Epithelial cell of esophagus (primary cell): ENCODE data around the gene ACTN1.

Experiments used
- DNase-seq: peaks from one replicate; pipeline ENCODE4 v3.0.0; 2010; ENCODE audit warnings: low read depth
- H3K4me3 ChIP-seq: 2 replicates; pipeline ENCODE4 v1.5.1; 2011; ENCODE audit warnings: mild to moderate bottlenecking, low read length, control low read depth
- CTCF ChIP-seq: IDR thresholded peaks from 2 replicates; pipeline ENCODE4 v1.5.1; 2011; ENCODE audit warnings: low read depth, mild to moderate bottlenecking, low read length, control low read depth, inconsistent platforms; ENCODE audit not compliant: insufficient read depth; ENCODE audit errors: missing control alignments

The ACTN1 gene

GRCh38 chr14:68926236-68926635 lies 52.9 kb downstream of the ACTN1 start:
- peak; percentile 50 for DNase-seq
- peak; percentile 59 for TF ChIP-seq CTCF
- no peak overlapping the region for H3K4me3 ChIP-seq

- H3K4me3 ChIP-seq, result no peak overlapping the region
- no peak for TF ChIP-seq CTCF
- no peak for DNase-seq
These were observed 53.7 kb downstream of the ACTN1 start for GRCh38 chr14:68925373-68925772.

GRCh38 chr14:68924186-68925158 lies 54.6 kb downstream of the ACTN1 start:
- no peak for TF ChIP-seq CTCF
- H3K4me3 ChIP-seq, result no peak overlapping the region
- peak; percentile 27 for DNase-seq

- no peak for DNase-seq
- H3K4me3 ChIP-seq, result no peak overlapping the region
- no peak for TF ChIP-seq CTCF
These were observed 56.2 kb downstream of the ACTN1 start for GRCh38 chr14:68922886-68923285.

GRCh38 chr14:68922201-68922621 lies 56.9 kb downstream of the ACTN1 start:
- no peak for DNase-seq
- no peak for TF ChIP-seq CTCF
- H3K4me3 ChIP-seq, result no peak overlapping the region

- no peak for TF ChIP-seq CTCF
- no peak overlapping the region for H3K4me3 ChIP-seq
- no peak for DNase-seq
These were observed 57.4 kb downstream of the ACTN1 start for GRCh38 chr14:68921666-68922065.
